GM21423 (cell line): ENCODE results near the gene TMEM63A.
"Not testable (repeated sequence)": the region's sequence is repeated elsewhere in the genome, so short reads cannot be mapped to it uniquely, and the experiment has no call there.

Experiments used
- ATAC-seq: cut with Tn5 transposase; IDR thresholded peaks from one replicate; pipeline ENCODE4 v1.9.1; 2021; ENCODE audit warnings: mild to moderate bottlenecking, moderate library complexity; ENCODE audit not compliant: unreplicated experiment

TMEM63A gene

GRCh38 chr1:225846331-225847310 is 35.6 kb downstream of the TMEM63A start:
- no peak for ATAC-seq

- no peak for ATAC-seq
Observed at GRCh38 chr1:225845571-225846259, 36.5 kb downstream of the TMEM63A start.

- ATAC-seq = no peak
Observed at GRCh38 chr1:225845097-225845496, 37.1 kb downstream of the TMEM63A start.

- no peak for ATAC-seq
Observed at GRCh38 chr1:225844236-225845061, 37.7 kb downstream of the TMEM63A start.

GRCh38 chr1:225843426-225843795 is 38.8 kb downstream of the TMEM63A start:
- ATAC-seq = no peak

GRCh38 chr1:225842788-225843425 is 39.3 kb downstream of the TMEM63A start:
- ATAC-seq = no peak

DNA sequence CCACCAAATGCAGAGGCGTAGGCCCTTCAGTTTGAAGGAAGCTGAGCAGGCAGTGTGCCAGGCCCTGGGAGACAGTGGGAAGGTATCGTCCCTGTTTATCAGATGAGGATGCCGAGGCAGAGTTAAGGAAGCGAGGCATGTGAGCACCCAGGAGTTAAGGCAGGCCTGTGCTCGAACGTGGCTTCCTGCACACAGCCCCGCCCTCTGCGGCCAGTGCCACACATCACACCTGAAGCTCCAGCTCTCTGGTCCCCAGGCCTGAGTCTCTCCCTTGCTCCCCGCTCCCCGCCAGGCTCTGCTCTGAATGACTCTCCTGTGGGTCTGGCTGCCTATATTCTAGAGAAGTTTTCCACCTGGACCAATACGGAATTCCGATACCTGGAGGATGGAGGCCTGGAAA is 40.1 kb downstream of the TMEM63A start:
- ATAC-seq = no peak

DNA sequence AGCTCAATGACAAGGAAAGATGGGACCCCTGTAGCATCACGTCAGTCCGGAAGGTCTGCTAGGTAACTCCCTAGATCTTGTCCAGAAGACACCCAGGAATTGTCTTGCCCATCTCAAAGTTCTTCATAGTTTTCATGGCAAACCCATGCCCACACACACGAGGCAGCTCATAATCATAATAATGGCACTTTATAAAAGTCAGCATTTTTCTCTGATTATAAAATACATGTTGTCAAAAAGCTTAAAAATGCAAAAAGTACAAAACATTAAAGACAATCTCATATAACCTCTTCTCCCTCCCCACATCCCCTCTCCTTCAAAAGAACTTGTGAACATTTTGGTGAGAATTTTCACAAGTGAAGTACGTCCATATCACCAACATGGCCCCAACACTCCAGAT is 41.5 kb downstream of the TMEM63A start:
- ATAC-seq = no peak

DNA sequence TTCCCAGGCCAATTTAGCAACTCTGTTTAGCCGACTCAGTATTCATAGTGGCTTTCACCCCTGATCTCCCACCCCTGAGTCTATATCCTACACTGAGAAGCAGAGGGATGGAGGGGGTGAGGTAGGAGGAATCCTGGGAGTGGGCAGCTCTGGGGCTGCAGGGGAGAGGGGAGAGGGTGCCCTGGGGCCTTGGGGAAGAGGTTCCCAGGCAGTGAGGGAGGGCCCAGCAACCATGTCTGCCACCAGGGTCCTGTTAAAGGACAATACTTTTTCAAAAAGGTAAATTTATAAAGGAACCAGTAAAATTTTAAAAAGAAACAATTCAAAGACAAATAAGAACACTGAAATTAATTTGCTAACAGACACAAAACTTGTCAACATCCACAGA is 42.0 kb downstream of the TMEM63A start:
- no peak for ATAC-seq

DNA sequence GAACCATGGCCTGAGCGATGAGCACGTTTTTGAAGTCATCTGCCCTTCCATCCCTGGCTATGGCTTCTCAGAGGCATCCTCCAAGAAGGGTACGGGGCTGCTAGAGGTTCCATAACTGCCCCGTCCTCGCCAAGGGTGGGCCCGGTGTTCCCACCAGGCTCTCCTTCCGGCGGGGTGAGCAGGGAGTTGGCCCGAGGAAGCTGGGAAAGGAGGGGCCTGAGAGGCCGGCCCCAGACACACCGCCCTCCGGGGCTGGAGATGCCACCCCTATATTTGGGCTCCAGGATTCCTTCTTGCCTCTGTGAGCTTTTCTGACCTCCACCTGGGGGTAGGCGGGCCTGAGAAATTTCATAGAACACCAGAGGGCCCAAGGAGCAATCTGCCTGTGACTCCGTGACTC is 43.4 kb downstream of the TMEM63A start:
- ATAC-seq = no peak

DNA sequence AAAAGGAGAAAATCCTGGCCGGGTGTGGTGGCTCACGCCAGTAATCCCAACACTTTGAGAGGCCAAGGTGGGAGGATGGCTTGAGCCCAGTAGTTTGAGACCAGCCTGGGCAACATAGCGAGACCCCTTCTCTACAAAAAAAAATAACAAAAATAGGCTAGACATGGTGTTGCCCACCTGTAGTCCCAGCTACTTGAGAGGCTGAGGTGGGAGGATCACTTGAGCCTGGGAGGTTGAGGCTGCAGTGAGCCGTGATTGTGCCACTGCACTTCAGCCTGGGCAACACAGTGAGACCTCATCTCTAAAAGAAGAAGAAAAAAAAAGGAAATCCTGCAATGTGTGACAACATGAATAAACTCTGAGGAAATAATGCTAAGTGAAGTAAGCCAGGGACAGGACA is 45.9 kb downstream of the TMEM63A start:
- ATAC-seq = not testable (repeated sequence)

DNA sequence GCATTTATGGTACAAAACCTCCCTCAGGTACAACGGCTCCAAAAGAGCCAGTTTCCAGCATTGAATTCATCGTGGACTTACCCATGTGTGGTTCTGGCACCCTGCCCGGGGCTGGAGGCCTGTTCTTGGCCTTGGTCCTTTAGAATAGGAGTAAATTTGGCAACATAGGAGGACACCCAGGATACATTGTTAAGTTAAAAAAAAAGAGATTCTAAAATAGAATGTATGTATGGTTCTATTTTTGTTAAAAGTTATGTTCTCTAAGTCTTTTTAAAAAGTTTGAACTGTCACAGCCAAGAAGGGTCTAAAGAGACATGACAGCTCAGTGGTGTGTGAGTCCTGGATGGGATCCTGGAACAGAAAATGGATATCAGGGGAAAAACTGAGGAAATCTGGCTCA is 46.3 kb downstream of the TMEM63A start:
- no peak for ATAC-seq

DNA sequence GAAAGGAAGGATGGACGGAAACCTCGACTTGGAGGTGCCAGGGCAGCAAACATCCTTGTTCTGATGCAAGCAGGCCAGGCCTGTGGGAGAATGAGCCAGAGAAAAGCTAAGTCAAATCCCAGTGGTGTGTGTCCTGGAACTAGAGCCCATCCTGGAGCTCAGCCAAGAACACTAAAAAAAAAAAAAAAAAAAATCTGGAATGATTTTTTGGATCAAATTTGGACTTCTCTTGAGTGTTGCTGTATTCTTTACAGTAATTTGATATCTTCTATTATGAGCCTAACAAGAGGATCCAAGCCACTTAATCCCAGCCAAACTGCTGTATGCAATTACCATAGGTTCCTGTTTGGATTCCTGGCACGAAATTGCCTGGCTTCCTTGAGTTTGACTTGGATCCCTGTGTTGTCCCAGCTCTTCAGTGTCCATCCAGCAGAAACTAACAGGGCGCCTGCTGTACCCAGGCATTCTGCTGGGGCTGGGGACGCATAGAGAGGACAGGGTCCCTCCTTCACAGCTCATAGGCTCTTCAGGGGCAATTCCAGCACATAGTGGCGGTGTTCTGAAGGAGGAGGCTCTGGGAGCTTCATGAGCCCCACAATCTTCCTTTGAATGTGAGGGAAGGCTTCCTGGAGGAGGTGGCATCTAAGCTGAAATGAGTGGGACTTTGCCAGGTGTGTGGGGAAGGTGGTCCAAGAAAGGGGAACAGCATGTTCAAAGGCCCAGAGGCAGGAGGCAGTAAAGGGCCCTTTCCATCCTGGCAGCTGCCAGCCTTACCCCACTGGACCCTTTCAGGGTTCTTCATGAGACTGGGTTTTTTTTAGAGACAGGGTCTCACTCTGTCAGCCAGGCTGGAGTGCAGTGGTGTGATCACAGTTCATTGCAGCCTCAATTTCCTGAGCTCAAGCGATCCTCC is 47.5 kb downstream of the TMEM63A start:
- no peak for ATAC-seq

DNA sequence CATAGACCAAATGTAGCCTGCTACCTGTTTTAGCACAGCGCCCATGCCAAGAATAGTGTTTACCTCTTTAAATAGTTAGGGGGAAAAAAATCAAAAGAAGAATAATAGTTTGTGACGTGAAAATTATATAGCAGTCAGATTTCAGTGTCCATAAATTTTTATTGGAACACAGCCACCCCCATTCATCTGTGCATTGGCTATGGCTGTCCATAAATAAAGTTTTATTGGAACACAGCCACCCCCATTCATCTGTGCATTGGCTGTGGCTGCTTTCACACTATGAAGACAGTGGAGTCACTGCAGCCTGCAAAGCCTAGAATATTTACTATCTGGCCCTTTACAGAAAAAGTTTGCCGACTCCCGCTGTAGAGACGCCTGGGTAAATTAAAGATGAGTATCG is 51.3 kb downstream of the TMEM63A start:
- ATAC-seq = no peak

DNA sequence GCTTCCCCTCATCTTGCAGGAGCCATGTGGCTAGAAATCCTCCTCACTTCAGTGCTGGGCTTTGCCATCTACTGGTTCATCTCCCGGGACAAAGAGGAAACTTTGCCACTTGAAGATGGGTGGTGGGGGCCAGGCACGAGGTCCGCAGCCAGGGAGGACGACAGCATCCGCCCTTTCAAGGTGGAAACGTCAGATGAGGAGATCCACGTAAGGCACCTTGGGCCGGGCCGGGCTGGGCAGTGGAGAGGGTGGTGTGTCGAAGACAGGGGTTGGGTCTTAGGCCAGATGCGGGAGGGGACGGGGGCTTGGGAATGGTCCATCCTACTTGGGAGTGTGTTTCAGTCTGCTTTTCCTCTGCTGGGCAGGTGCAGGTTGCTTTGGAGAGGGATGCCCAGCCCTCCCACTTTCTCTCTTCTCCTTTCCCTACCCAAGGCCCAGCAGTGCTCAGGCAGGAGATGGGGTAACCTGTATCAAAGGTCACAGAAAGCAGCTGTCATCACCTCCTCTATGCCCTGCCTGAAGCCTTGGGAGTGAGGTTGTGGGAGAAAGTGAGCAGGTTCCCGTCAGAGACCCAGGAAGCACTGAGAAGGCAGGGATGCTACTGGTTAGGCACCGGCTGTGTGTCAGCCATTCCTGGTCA is 53.4 kb downstream of the TMEM63A start:
- no peak for ATAC-seq

- no peak for ATAC-seq
Observed at GRCh38 chr1:225827076-225827475, 55.1 kb downstream of the TMEM63A start.

- ATAC-seq = no peak
Observed at GRCh38 chr1:225825607-225826007, 56.6 kb downstream of the TMEM63A start.

DNA sequence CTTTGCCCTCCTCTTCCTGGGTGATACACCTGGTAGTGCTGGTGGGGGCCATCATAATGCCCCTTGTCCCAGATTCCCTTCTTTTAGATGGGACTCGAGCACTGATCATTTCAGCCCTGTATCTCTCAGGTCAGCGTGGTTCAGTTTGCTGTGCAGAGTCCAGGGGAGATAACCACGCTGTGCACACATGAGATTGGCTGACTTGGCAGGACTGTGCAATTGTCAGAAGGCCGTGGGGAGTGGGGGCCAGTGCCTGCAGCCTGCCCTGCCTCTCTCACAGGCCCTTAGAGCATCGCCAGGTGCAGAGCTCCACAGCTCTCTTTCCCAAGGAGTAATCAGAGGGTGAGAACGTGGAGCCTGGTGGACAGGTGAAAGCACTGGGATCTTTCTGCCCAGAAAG is 57.1 kb downstream of the TMEM63A start:
- no peak for ATAC-seq

DNA sequence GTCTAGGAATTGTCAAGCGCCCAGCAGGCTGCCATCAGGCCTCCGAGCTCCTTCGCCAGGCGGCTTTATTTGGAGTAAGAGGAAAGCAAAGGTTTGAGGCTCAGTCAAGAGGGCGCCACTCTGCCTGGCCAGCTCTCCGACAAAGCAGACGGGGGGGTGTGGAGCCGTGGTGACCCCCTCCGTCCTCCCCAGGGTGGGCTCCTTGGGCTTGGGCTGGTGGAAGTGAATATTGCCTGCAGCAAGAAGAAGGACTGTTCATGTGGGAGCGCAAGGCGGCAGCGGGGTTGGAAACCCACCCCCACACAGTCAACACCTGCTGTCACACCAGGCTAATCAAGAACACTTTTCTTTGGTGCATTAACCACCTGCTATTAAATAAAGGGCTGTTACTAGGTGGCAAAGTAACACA is 57.6 kb downstream of the TMEM63A start:
- no peak for ATAC-seq
